PFSK-1 (cell line): ENCODE results near the gene DOLK.

Experiments used
- FOXP2 ChIP-seq: optimal IDR thresholded peaks from 2 replicates; pipeline ENCODE3; 2011; ENCODE audit warnings: borderline replicate concordance, control low read depth, inconsistent platforms; ENCODE audit not compliant: insufficient read depth; ENCODE audit errors: extremely low read length, extremely low read depth
- POLR2AphosphoS5 ChIP-seq: IDR thresholded peaks from 2 replicates; pipeline ENCODE4 v1.6.1; 2012; ENCODE audit warnings: low read depth, mild to moderate bottlenecking, control low read depth, low read length, moderate library complexity
- SIN3A ChIP-seq: IDR thresholded peaks from 2 replicates; pipeline ENCODE4 v1.6.1; 2012; ENCODE audit warnings: mild to moderate bottlenecking, low read length, moderate library complexity, borderline replicate concordance; ENCODE audit not compliant: insufficient read depth
- TAF1 ChIP-seq: IDR thresholded peaks from 2 replicates; pipeline ENCODE4 v1.6.1; 2012; ENCODE audit warnings: low read length, control low read depth, borderline replicate concordance; ENCODE audit not compliant: insufficient read depth

- TF ChIP-seq SIN3A (no peak), TAF1 (no peak), POLR2AphosphoS5 (no peak), FOXP2 (no peak)
Observed at GRCh38 chr9:128906741-128907140, 40.7 kb downstream of the DOLK start.
